Transverse colon (tissue), 4 donors: ENCODE measurements around the gene RAD23B.

Experiments used
- CTCF ChIP-seq, 5 experiments: fragments of 200-600 bp in 3 of 5; fragments of 450-650 bp in 2 of 5; sonication (generic) in 3 of 5; IDR thresholded peaks; 1 replicate in 2 of 5; 2 replicates in 3 of 5; pipeline ENCODE4 v1.5.1; 2016 to 2017; ENCODE audit warnings: antibody characterized with exemption in 5 of 5, inconsistent platforms in 3 of 5, mild to moderate bottlenecking in 2 of 5, moderate library complexity in 1 of 5
- EP300 ChIP-seq: sonication (generic); formaldehyde crosslinking; IDR thresholded peaks from one replicate; pipeline ENCODE4 v1.6.1; 2017; ENCODE audit warnings: antibody characterized with exemption, low read depth
- POLR2A ChIP-seq: fragments of 450-650 bp; IDR thresholded peaks from one replicate; pipeline ENCODE4 v1.6.1; 2016; ENCODE audit warnings: antibody characterized with exemption, mild to moderate bottlenecking, moderate library complexity
- POLR2AphosphoS5 ChIP-seq, 3 donors: sonication (generic); formaldehyde crosslinking; IDR thresholded peaks; one replicate each; pipeline ENCODE4 v1.6.1; 2016; ENCODE audit warnings: antibody characterized with exemption in 3 of 3

DNA sequence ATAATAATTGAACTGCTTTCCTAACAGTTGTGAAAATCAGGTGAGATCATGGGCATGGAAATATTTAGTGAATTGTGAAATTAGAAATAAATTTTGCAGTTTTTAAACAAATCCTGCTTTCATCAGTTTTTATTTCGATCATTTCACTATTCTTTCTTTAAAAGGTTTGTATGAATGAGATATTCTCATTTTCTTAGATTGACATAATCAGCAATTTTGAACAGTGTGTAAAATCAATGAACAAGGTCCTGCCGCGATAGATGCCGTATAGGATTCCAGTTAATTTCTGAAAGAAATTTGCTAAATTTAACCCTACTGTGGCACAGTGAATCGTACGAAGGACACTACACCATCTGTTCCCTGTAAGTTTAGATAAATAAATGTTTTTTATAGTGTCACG, 7.5 kb downstream of the RAD23B start:
- TF ChIP-seq CTCF (IDR thresholded peaks at IDR 0.05) (no peak), POLR2AphosphoS5 (IDR thresholded peaks at IDR 0.05) (no peak), POLR2A (no peak), EP300 (no peak)
